GM21786 (cell line): ENCODE measurements around the gene TGFB3.
"Not testable (repeated sequence)": the region's sequence is repeated elsewhere in the genome, so short reads cannot be mapped to it uniquely, and the experiment has no call there.

Source experiments
- ATAC-seq: cut with Tn5 transposase; IDR thresholded peaks from one replicate; pipeline ENCODE4 v1.9.1; 2021; ENCODE audit not compliant: unreplicated experiment

The TGFB3 gene

DNA sequence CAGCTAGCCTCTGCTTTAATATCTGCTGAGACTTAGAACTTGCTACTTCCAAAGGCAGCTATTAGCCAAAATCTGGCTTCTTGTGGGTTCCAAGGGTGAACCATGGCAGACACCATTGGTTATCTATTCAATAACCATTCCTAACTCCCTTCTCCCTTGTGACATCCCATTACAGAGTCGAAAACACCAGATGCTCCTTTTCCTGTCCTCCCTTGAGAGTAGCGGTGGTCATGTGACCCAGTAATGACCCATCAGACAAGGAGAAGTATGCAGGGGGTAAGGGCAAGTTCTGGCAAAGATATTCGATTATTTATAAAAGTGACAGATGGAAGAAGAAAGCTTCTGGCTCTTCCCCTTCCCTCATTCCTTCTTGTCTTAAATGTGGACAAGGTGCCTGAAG, 20.1 kb downstream of the TGFB3 start:
- ATAC-seq, result no peak

DNA sequence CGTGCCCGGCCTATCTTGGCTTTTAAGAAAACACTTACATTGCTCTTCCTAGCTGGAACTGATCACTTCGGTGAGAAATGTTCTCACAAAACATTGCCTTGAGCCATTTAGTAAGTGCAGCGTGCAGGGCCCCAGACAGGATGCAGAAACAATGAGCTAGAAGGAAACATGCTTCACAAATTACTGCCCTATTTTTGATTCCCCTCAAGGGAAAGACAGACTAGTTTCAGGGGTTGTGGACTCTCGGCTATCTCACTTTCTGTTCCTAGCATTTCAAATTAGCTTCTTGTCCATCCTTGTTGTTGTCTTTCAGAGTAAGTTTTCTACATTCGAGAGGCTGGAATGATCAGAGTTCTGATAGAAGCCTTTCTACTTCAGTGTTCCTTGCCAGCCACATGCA, 21.6 kb downstream of the TGFB3 start:
- peak; percentile 82 for ATAC-seq

DNA sequence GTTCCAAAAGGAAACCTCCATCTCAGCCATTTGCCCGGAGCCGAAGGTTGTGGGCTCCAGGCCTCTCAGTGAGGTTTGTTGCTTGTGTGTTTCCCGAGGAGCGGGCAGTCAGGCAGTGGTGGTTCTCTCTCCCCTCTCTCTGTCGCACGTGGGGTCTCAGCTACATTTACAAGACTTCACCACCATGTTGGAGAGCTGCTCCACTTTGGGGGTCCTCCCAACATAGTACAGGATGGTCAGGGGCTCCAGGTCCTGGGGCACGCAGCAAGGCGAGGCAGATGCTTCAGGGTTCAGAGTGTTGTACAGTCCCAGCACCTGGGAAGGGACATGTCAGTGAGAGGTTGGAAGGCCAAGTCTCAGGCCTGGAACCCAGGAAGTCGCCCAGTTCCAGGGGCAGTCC, 22.8 kb downstream of the TGFB3 start:
- ATAC-seq, result no peak

DNA sequence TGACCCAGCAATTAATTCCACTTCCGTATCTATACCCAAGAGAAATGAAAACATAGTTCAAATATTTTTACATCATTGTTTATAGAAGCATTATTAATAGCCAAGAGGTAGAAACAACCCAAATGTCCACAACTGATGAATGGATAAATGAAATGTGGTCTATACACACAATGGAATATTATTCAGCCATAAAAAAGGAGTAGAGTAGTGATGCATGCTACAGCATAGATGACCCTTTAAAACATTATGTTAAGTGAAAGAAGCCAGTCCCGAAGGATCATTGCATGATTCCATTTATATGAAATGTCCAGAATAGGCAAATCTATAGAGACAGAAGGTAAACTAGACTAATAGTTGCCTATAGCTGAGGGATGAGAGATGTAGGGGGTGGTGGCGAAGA, 29.3 kb downstream of the TGFB3 start:
- ATAC-seq, result no peak

- ATAC-seq, result no peak
These were observed 35.0 kb downstream of the TGFB3 start for GRCh38 chr14:75946785-75947184.

- no peak for ATAC-seq
These were observed 37.1 kb downstream of the TGFB3 start for GRCh38 chr14:75944607-75945241.

DNA sequence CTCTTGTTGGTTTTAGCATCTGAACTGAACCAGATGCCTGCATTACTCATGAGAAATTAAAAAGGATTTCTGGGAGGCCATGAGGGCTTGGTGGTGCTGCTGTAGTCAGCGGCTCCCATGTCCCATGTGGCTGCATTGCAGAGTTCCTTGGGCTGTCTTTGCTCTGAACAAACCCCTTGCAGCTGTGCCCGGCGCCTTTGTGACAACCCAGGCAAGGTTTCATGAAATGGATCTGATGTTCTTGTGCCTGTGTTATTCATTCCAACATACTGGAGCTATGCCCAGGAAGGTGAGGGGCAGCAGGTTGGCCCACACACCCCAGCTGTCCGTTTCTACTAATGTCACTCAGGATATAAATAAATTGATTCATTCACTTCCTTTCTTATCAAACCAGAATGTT, 40.8 kb downstream of the TGFB3 start:
- ATAC-seq, result no peak

DNA sequence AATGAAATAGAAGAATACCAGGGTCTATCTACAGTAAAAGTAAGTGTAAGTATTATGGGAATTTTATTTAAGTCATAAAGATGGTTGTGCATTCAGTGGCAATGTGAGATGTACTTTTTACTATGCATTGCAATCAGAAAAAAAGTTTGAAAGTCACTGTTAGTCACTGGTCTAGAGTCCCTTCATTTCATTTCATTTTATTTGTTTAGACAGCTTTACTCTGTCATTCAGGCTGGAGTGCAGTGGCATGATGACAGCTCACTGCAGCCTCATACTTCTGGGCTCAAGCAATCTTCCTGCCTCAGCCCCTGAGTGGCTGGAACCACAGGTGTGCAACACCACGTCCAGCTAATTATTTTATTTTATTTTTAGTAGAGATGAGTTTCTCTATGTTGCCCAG, 42.6 kb downstream of the TGFB3 start:
- ATAC-seq, result no peak

DNA sequence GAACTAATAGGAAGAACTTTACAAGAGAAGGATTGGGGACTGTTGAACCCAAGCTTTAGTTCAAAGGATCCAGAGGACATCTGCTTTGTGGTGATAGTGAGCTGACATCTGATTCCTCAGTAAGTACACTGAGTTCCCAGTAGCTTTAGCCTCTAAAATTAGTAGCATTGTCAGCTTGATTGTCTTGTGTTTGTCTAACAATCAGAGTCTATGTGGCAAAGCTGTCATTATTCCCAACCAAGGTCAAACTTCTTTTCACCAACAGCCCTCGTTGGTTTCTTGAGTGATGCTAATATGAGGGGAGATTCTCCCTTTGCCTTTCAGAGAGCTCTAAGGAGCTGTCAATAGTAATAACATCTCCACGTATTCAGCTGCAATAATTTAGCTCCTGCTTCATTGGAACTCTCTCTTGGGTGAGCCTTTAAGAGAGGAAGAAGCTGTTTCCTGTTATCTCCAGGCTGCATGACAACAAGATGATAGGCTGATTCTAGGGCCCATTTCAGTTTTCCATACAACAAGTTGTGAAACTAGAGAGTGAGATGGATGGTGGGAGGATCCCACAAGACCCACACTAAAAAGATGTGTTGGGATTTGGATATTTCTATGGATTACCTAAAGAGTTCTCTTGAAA, 46.7 kb downstream of the TGFB3 start:
- ATAC-seq, result no peak

- ATAC-seq, result no peak
These were observed 48.0 kb downstream of the TGFB3 start for GRCh38 chr14:75933712-75934296.

DNA sequence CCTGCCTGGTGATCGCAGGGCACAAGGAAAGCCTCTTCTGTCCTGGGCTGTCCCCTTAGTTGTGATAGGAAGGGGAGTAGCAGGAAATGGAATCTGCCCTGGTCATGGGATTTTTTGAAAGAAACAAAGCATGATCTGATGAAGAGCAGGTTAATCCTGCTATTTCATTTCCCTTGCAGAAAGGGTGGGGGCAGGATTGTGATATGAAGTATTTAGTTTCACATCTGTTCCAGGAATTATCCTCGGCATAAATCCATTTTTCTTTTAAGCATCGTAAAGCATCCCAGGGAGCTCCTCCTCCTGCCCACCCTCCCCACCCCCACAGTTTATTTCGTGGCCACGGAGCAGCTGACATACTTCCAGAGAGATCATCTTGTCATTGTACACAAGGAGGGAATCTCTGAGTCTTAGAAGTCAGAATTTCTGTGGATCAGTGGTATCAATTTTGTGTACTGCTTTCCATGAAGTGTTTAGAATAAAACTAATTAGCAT, 53.1 kb downstream of the TGFB3 start:
- ATAC-seq, result no peak

GRCh38 chr14:75927564-75928087, 54.2 kb downstream of the TGFB3 start:
- ATAC-seq, result no peak

DNA sequence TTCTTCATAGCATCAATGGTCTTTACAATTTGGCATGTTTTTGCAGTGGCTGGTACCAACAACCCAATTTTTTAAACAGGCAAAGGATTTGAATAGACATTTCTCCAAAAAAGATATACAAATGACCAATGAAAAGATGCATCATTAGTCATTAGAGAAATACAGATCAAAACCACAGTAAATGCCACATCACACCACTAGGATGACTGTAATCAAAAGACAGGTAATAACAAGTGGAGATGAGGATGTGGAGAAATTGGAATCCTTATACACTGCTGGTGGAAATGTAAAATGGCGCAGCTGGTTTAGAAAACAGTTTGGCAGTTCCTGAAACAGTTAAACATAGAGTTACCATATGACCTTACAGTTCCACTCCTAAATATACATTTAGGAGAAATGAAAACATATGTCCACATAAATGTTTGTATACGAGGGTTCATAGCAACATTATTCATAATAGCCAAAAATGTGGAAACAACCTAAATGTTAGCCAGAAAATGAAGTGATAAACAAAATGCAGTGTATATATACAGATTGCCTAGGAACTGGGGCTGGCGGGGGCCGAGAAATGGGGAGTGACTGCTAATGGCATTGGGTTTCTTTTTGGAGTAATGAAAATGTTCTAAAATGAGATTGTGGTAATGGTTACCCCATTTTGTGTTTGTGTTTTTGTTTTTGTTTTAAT, 55.2 kb downstream of the TGFB3 start:
- no peak for ATAC-seq

- not testable (repeated sequence) for ATAC-seq
These were observed 56.5 kb downstream of the TGFB3 start for GRCh38 chr14:75925141-75925840.

GRCh38 chr14:75920421-75920820, 61.4 kb downstream of the TGFB3 start:
- not testable (repeated sequence) for ATAC-seq

- ATAC-seq, result no peak
These were observed 63.9 kb downstream of the TGFB3 start for GRCh38 chr14:75917946-75918335.

- no peak for ATAC-seq
These were observed 64.4 kb downstream of the TGFB3 start for GRCh38 chr14:75917322-75917945.

GRCh38 chr14:75915045-75915444, 66.8 kb downstream of the TGFB3 start:
- no peak for ATAC-seq

DNA sequence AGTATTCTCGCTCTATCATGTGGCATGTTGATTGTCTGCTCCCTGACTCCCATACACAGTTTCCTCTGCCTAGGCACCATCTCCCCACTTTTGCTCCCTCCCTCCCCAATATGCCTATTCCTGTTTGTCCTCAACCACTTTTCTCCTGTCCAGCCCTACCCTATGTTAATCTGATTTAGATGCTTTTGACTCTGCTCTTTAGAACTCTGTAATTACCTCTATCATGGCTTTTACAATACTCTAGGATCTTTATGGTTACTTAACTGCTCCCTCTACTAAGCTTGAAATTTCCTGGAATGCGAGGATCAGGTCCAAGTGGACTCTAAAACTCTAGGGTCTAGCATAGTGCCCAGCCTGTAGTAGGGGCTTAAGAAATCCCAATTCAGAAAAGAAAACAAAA, 68.6 kb downstream of the TGFB3 start:
- no peak for ATAC-seq

GRCh38 chr14:75911883-75912282, 69.9 kb downstream of the TGFB3 start:
- no peak for ATAC-seq

- ATAC-seq, result no peak
These were observed 71.7 kb downstream of the TGFB3 start for GRCh38 chr14:75910048-75910447.
